ENCODE results near the gene IL6ST.
A peak's percentile ranks its signal among the peaks of the same experiment; 100 is the strongest.

The IL6ST gene

GRCh38 chr5:55920784-55921183 lies 74.0 kb downstream of the IL6ST start:
- Histone ChIP-seq H4K20me1 (ENCODE audit: insufficient read depth, low read length, poor library complexity, severe bottlenecking) (no peaks in the 10 kb centered on the region), H2AFZ (ENCODE audit: low read length) (no peak overlapping the region), H3K79me2 (ENCODE audit: insufficient read depth, low read length) (no peaks in the 10 kb centered on the region), H3K4me3 (ENCODE audit: low read length, poor library complexity, severe bottlenecking) (no peak overlapping the region), H3K4me2 (ENCODE audit: low read depth, low read length, poor library complexity, severe bottlenecking) (no peak overlapping the region), H3F3A (ENCODE audit: low read depth) (no peaks in the 10 kb centered on the region), H3K27me3 (ENCODE audit: insufficient read depth, low read length, poor library complexity, severe bottlenecking) (no peaks in the 10 kb centered on the region), H3K9me3 (ENCODE audit: insufficient read depth, low read depth, low read length) (no peaks in the 10 kb centered on the region), H3K36me3 (ENCODE audit: insufficient read depth, low read length) (no peaks in the 10 kb centered on the region), H3K4me1 (ENCODE audit: insufficient read depth, low read length, poor library complexity, severe bottlenecking) (peaks cover 12% of the 10 kb centered on the region), H3K9me2 (replicated peaks; ENCODE audit: low read depth, low read length) (no peaks in the 10 kb centered on the region), H3K9ac (ENCODE audit: low read depth, low read length, poor library complexity, severe bottlenecking) (no peak overlapping the region)
- TF ChIP-seq EZH2phosphoT487 (IDR thresholded peaks at IDR 0.05; ENCODE audit: borderline replicate concordance), result no peak
- peak; percentile 60 for TF ChIP-seq CTCF (conservative IDR thresholded peaks at IDR 0.05; ENCODE audit: low read length)

- H4K20me1 ChIP-seq (ENCODE audit: insufficient read depth, low read length, poor library complexity, severe bottlenecking), result no peaks in the 10 kb centered on the region
- no peaks in the 10 kb centered on the region for H3K36me3 ChIP-seq (ENCODE audit: insufficient read depth, low read length)
- peak overlapping the region; percentile 4; the same call in 1 of the 2 replicates for H2AFZ ChIP-seq (ENCODE audit: low read length)
- no peaks in the 10 kb centered on the region for H3K27me3 ChIP-seq (ENCODE audit: insufficient read depth, low read length, poor library complexity, severe bottlenecking)
- H3K9me2 ChIP-seq (replicated peaks; ENCODE audit: low read depth, low read length), result no peaks in the 10 kb centered on the region
- H3K4me1 ChIP-seq (ENCODE audit: insufficient read depth, low read length, poor library complexity, severe bottlenecking), result peaks cover 12% of the 10 kb centered on the region
- H3F3A ChIP-seq (ENCODE audit: low read depth), result no peaks in the 10 kb centered on the region
- no peak for TF ChIP-seq CTCF (conservative IDR thresholded peaks at IDR 0.05; ENCODE audit: low read length)
- TF ChIP-seq EZH2phosphoT487 (IDR thresholded peaks at IDR 0.05; ENCODE audit: borderline replicate concordance), result no peak
- no peak overlapping the region for H3K4me2 ChIP-seq (ENCODE audit: low read depth, low read length, poor library complexity, severe bottlenecking)
- no peaks in the 10 kb centered on the region for H3K79me2 ChIP-seq (ENCODE audit: insufficient read depth, low read length)
- no peak overlapping the region for H3K9ac ChIP-seq (ENCODE audit: low read depth, low read length, poor library complexity, severe bottlenecking)
- no peak overlapping the region for H3K4me3 ChIP-seq (ENCODE audit: low read length, poor library complexity, severe bottlenecking)
- H3K9me3 ChIP-seq (ENCODE audit: insufficient read depth, low read depth, low read length), result no peaks in the 10 kb centered on the region
These were observed 75.1 kb downstream of the IL6ST start for GRCh38 chr5:55919625-55920024.

GRCh38 chr5:55918087-55919035 lies 76.4 kb downstream of the IL6ST start:
- Histone ChIP-seq H3K9me3 (ENCODE audit: insufficient read depth, low read depth, low read length) (no peaks in the 10 kb centered on the region), H3K4me3 (ENCODE audit: low read length, poor library complexity, severe bottlenecking) (no peak overlapping the region), H3K79me2 (ENCODE audit: insufficient read depth, low read length) (no peaks in the 10 kb centered on the region)

More at GRCh38 chr5:55918087-55919035, 76.4 kb downstream of the IL6ST start:
- Histone ChIP-seq H3K27me3 (ENCODE audit: insufficient read depth, low read length, poor library complexity, severe bottlenecking) (no peaks in the 10 kb centered on the region), H3K9ac (ENCODE audit: low read depth, low read length, poor library complexity, severe bottlenecking) (no peak overlapping the region), H3K9me2 (replicated peaks; ENCODE audit: low read depth, low read length) (no peaks in the 10 kb centered on the region), H3F3A (ENCODE audit: low read depth) (no peaks in the 10 kb centered on the region), H4K20me1 (ENCODE audit: insufficient read depth, low read length, poor library complexity, severe bottlenecking) (no peaks in the 10 kb centered on the region), H3K4me1 (ENCODE audit: insufficient read depth, low read length, poor library complexity, severe bottlenecking) (peaks cover 9% of the 10 kb centered on the region), H3K36me3 (ENCODE audit: insufficient read depth, low read length) (no peaks in the 10 kb centered on the region), H3K4me2 (ENCODE audit: low read depth, low read length, poor library complexity, severe bottlenecking) (no peak overlapping the region), H2AFZ (ENCODE audit: low read length) (no peak overlapping the region)
- no peak for TF ChIP-seq CTCF (conservative IDR thresholded peaks at IDR 0.05; ENCODE audit: low read length)

All from Loucy (cell line).